WERI-Rb-1 (cell line): Measurements from ENCODE around the gene PERP.
"Not testable (repeated sequence)": the region's sequence is repeated elsewhere in the genome, so short reads cannot be mapped to it uniquely, and the experiment has no call there.

Experiments used
- DNase-seq: peaks from one replicate; pipeline ENCODE4 v3.0.0-alpha.2; 2020
- H3K27ac ChIP-seq: fragments of 250-450 bp; sonication (Bioruptor Pico); 2 replicates; pipeline ENCODE4 v1.5.1; 2020; ENCODE audit warnings: mild to moderate bottlenecking, moderate library complexity
- H3K27me3 ChIP-seq: fragments of 250-450 bp; sonication (Bioruptor Pico); 2 replicates; pipeline ENCODE4 v1.5.1; 2021; ENCODE audit warnings: mild to moderate bottlenecking, low read depth, moderate library complexity; ENCODE audit not compliant: insufficient read depth, severe bottlenecking
- H3K36me3 ChIP-seq: fragments of 250-450 bp; sonication (Bioruptor Pico); 2 replicates; pipeline ENCODE4 v1.5.1; 2020; ENCODE audit warnings: mild to moderate bottlenecking, moderate library complexity
- H3K4me3 ChIP-seq: 2 replicates; pipeline ENCODE4 v1.5.1; 2011; ENCODE audit warnings: low read depth, mild to moderate bottlenecking, control low read depth, low read length
- H3K9me3 ChIP-seq: fragments of 250-450 bp; sonication (Bioruptor Pico); 2 replicates; pipeline ENCODE4 v1.5.1; 2021; ENCODE audit warnings: mild to moderate bottlenecking, moderate library complexity; ENCODE audit not compliant: severe bottlenecking
- CTCF ChIP-seq: IDR thresholded peaks from 2 replicates; pipeline ENCODE4 v1.5.1; 2011; ENCODE audit warnings: low read depth, mild to moderate bottlenecking, control low read depth, inconsistent platforms, low read length

PERP gene

DNA sequence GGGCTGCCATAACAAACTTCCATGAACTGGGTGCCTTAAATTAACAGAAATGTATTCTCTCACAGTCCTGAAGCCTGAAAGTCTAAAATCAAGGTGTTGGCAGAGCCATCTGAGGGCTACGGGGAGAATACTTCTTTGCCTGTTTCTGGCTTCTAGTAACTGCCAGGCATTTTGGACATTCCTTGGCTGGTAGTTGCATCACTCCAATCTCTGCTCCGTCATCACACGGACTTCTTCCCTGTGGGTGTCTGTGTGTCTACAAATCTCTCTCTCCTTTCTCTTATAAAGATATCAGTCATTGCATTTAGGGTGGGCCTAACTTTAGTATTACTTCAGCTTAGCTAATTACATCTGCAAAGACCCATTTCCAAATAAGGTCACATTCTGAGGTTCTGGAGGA lies 20.9 kb upstream of the PERP start:
- no peak overlapping the region for H3K27ac ChIP-seq
- no peak overlapping the region for H3K4me3 ChIP-seq
- no peaks in the 10 kb centered on the region for H3K27me3 ChIP-seq
- TF ChIP-seq CTCF: no peak
- no peak for DNase-seq
- no peaks in the 10 kb centered on the region for H3K36me3 ChIP-seq
- H3K9me3 ChIP-seq: no peaks in the 10 kb centered on the region

- Histone ChIP-seq H3K4me3 (no peak overlapping the region), H3K27ac (no peak overlapping the region), H3K9me3 (no peaks in the 10 kb centered on the region), H3K27me3 (no peaks in the 10 kb centered on the region), H3K36me3 (no peaks in the 10 kb centered on the region)
- no peak for TF ChIP-seq CTCF
- no peak for DNase-seq
Measured at GRCh38 chr6:138124096-138124495, 16.9 kb upstream of the PERP start.

GRCh38 chr6:138119976-138120375 lies 12.8 kb upstream of the PERP start:
- H3K4me3 ChIP-seq: no peak overlapping the region
- TF ChIP-seq CTCF: no peak

DNA sequence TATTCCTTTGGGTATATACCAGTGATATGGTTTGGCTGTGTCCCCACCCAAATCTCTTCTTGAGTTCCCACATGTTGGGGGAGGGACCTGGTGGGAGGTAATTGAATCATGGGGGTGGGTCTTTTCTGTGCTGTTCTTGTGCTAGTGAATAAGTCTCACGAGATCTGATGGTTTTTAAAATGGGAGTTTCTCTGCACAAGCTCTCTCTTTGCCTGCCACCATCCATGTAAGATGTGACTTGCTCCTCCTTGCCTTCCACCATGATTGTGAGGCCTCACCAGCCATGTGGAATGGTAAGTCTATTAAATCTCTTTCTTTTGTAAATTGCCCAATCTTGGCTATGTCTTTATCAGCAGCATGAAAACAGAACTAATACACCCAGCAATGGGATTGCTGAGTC lies 12.0 kb upstream of the PERP start:
- DNase-seq, H3K27me3 ChIP-seq, H3K27ac ChIP-seq, H3K36me3 ChIP-seq, H3K9me3 ChIP-seq, H3K4me3 ChIP-seq: not testable (repeated sequence)

More at GRCh38 chr6:138119976-138120375, 12.8 kb upstream of the PERP start:
- no peaks in the 10 kb centered on the region for H3K9me3 ChIP-seq
- H3K27me3 ChIP-seq: no peaks in the 10 kb centered on the region
- no peaks in the 10 kb centered on the region for H3K36me3 ChIP-seq
- H3K27ac ChIP-seq: no peak overlapping the region
- DNase-seq: no peak

GRCh38 chr6:138117376-138117914 lies 10.2 kb upstream of the PERP start:
- Histone ChIP-seq H3K27me3 (no peaks in the 10 kb centered on the region), H3K4me3 (no peak overlapping the region), H3K36me3 (no peaks in the 10 kb centered on the region), H3K9me3 (no peaks in the 10 kb centered on the region), H3K27ac (no peak overlapping the region)
- TF ChIP-seq CTCF: no peak
- DNase-seq: no peak

- no peaks in the 10 kb centered on the region for H3K27me3 ChIP-seq
- no peak overlapping the region for H3K4me3 ChIP-seq
- no peak for DNase-seq
- no peaks in the 10 kb centered on the region for H3K36me3 ChIP-seq
- no peak for TF ChIP-seq CTCF
- no peaks in the 10 kb centered on the region for H3K9me3 ChIP-seq
- no peak overlapping the region for H3K27ac ChIP-seq
Measured at GRCh38 chr6:138116661-138116999, 9.4 kb upstream of the PERP start.
